IPS DF 4.7 (cell line): ENCODE data around the gene RABEP2.
"Not testable (repeated sequence)": the region's sequence is repeated elsewhere in the genome, so short reads cannot be mapped to it uniquely, and the experiment has no call there.

Experiments used
- DNase-seq: peaks from one replicate; pipeline ENCODE4 v3.0.0-alpha.2; 2013; ENCODE audit warnings: low spot score; ENCODE audit errors: extremely low read depth

Gene RABEP2

DNA sequence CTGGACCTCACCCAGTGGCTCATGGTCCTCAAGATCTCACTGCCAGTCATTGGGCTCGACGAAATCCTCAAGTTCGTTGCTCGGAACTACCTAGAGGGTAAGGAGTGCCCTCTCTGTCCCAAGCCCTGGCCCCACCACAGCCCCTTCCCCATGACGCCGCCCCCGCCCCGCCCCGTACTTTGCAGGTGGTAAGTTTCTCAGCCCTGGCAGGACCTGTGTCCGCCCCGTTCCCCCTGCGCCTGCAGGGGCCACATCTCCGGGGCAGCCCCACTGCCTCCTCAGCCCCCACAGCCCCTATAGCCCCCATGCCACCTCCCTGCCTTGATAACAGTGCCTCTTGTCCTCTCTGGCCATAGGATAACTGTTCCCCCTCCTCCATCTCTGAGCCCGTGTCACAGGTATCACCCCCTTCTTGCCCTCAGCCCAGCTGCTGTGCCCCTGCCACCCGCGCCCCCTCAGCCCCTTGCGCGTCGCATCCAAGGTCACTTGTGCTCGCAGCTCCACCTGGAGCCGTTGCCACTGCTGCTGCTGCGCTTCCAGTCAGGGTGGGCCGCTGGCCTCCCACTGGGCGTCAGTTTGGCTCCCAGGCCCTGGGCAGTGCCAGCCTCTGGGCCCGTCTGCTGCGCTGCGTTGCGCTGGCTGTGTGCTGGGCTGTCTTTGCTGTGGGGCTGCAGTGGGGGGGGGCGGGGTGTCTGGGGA is 21.5 kb downstream of the RABEP2 start:
- DNase-seq, result no peak

DNA sequence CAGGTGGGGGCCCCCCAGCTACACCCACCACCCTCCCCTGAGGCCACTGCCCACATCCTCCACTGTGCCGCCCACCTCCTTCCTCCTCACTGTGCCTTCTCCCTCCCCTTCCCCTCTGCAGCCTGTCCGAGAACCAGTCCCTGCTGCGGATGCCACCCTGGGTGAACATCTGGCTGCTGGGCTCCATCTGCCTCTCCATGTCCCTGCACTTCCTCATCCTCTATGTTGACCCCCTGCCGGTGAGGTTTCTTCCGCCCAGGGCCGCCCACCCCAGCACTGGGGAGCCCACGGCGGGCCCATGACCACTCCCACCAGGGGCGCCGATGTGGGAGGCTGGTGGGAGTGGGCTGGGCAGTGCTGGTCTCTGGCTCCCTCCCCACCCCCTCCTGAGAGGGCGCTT is 22.1 kb downstream of the RABEP2 start:
- no peak for DNase-seq

DNA sequence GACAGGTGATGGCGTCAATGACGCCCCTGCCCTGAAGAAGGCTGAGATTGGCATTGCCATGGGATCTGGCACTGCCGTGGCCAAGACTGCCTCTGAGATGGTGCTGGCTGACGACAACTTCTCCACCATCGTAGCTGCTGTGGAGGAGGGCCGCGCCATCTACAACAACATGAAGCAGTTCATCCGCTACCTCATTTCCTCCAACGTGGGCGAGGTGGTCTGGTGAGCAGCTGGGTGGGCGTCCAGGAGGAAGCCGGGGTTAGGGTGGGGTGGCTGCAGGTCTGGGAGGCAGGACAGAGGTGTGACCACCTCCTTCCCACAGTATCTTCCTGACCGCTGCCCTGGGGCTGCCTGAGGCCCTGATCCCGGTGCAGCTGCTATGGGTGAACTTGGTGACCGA is 23.2 kb downstream of the RABEP2 start:
- DNase-seq, result no peak

DNA sequence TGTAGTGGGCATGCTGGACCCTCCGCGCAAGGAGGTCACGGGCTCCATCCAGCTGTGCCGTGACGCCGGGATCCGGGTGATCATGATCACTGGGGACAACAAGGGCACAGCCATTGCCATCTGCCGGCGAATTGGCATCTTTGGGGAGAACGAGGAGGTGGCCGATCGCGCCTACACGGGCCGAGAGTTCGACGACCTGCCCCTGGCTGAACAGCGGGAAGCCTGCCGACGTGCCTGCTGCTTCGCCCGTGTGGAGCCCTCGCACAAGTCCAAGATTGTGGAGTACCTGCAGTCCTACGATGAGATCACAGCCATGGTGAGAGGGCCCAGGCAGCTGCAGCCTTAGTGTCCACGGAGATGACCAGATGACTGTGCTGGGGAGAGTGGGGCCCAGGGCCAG is 24.4 kb downstream of the RABEP2 start:
- no peak for DNase-seq

DNA sequence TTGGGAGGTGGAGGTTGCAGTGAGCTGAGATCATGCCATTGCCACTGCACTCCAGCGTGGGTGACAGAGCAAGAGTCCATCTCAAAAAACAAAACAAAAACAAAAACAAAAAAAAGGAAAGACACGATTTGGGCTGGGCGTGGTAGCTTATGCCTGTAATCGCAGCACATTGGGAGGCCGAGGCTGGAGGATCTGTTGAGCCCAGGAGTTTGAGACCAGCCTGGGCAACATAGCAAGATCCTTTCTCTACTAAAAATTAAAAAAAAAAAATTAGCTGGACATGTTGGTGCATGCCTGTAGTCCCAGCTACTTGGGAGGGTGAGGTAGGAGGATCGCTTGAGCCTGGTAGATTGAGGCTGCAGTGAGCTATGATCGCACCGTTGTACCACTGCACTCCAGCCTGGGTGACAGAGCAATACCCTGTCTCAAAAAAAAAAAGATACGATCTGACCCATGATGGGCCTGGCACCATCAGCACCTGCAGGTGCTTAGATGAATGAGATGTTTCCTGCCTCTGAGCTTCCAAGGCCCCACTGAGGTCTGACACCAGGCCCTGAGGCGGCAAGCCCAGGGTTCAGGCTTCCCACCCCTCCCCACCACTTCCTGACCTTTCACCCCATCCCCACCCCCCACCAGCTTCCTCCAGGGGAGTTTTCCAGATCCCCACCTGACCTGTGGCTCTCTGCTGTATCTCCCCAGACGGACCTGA is 25.0 kb downstream of the RABEP2 start:
- DNase-seq, result no peak

DNA sequence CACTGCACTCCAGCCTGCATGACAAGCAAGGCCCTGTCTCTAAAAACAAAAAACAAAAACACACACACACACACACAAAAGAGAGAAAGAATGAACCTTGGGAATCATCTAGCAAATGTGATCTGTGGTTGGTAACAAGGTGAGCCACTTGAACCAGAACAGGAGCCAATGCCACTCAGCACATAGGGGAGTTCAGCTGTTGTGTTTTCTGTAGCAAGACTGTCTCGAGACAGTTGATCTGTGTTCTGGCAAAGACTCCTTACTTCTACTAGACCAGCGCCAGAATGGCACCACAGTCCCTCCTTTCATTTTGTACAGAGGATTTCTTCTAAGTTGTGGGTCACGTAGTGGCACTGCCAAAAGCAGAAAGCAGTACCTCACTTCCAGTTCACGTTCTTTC is 26.1 kb downstream of the RABEP2 start:
- DNase-seq, result no peak

DNA sequence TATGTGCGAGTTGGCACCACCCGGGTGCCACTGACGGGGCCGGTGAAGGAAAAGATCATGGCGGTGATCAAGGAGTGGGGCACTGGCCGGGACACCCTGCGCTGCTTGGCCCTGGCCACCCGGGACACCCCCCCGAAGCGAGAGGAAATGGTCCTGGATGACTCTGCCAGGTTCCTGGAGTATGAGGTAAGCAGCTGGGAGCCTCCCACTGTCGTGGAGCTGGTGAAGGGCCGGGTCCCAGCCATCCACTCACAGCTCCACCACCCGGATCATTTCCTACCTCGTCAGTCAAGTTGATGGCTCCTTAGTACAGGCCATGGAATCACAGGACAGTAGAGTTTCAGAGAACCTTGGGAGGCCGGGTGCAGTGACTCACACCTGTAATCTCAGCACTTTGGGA is 26.8 kb downstream of the RABEP2 start:
- no peak for DNase-seq

DNA sequence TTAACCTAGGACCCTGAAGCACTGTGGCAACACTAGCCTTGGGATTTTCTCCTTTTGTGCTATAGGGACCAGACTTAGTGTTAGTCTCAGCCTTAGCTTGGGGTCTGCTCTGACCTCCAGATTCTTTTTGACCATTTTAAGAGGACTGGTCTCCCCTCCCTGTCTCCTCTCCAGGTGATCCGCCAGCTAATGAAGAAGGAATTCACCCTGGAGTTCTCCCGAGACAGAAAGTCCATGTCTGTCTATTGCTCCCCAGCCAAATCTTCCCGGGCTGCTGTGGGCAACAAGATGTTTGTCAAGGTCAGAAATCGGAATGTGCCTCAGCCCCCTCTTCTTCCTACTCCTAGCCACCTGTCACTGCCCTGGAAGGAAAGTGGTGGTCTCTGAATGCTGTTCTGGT is 27.2 kb downstream of the RABEP2 start:
- DNase-seq, result no peak

DNA sequence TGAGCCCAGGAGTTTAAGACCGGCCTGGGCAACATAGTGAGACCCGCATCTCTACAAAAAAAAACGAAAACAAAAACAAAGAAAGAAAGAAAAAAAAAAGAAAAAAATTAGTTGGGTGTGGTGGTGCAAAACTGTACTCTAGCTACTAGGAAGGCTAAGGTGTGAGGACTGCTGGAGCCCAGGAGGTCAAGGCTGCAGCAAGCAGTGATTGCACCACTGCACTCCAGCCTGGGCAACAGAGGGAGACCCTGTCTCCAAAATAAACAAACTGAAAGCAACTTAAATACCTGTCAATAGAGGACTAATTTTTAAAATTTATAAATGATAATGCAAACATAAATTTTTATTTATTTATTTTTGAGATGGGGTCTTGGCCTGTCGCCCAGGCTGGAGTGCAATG is 29.4 kb downstream of the RABEP2 start:
- no peak for DNase-seq

DNA sequence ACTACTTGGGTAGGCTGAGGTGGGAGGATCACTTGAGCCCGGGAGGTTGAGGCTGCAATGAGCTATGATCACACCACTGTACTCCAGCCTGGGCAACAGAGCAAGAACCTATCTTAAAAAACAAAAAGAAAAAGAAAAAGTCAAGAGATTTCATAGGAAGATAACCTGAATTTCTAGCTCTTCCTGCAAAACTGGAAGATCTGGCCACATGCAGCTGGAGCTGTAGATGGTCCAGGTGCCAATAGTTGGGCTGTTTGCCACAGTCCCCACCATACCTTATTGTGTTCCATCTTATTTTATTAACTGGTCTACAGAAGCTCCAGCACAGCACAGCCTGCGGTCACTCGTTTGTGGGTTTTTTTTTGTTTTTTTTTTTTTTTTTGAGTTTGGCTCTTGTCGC is 31.7 kb downstream of the RABEP2 start:
- no peak for DNase-seq

DNA sequence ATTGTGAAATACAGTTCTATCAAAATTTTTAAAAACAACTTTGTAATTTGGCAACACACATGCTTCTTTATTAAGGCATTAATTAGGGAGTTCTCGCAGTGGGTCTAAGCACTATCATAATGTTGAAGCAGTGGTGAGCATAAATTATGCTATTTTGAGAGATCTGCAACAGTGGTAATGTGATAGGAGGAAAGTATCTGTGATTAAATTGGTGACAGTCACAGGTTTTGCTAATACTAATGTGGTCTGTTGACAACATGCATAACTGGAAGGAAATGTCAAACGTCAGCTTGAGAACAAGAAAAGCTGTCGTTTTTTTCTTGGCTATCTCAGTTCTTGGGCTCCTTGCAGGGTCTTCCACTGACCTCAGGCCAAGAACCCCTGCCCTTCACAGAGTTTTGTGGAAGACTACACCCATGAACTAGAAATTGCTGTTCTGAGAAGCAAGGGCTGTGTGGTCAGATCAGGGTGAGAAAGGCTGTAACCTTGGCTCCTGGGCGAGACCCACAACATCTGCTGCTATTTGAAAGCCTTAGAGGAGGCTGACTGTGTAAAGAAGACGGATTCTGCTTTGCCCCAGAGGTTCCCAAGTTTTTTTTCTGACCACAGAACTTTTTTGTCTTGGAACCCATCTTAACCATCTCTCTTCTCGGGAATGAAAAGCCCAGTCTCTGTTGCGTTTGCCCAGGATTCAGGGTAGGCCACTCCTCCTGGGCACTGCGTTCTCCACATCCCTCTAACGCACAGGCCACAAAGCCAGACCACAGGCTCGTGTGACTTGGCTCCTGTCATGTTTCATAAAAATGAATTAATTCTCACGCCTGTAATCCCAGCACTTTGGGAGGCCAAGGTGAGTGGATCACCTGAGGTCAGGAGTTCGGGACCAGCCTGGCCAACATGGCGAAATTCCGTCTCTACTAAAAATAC is 32.8 kb downstream of the RABEP2 start:
- DNase-seq, result no peak

DNA sequence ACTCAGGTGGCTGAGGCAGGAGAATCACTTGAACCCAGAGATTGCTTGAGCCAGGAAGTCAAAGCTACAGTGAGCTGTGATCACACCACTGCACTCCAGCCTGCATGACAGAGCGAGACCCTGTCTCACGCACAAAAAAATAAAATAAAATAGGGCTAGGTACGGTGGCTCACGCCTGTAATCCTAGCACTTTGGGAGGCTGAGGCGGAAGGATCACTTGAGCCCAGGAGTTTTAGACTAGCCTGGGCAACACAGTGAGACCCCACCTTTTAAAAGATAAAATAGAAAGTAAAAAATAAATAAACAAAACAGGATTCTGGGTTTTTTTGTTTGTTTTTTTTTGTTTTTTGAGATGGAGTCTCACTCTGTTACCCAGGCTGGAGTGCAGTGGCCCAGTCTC is 34.7 kb downstream of the RABEP2 start:
- DNase-seq, result not testable (repeated sequence)

DNA sequence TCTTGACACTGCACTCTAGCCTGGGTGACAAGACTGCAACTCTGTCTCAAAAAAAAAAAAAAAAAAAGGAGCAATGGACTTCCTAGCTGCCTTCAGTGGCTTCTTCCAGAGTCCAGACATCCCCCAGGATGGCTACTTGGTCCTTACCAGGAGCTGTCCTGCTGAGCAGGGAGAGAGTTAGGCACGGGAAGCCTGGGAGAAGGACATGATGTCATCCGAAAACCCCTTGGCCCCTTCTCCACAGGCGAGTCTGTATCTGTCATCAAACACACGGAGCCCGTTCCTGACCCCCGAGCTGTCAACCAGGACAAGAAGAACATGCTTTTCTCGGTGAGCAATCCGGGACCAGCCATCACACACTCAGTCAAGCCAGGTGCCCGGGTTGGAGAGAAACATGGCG is 38.1 kb downstream of the RABEP2 start:
- no peak for DNase-seq

DNA sequence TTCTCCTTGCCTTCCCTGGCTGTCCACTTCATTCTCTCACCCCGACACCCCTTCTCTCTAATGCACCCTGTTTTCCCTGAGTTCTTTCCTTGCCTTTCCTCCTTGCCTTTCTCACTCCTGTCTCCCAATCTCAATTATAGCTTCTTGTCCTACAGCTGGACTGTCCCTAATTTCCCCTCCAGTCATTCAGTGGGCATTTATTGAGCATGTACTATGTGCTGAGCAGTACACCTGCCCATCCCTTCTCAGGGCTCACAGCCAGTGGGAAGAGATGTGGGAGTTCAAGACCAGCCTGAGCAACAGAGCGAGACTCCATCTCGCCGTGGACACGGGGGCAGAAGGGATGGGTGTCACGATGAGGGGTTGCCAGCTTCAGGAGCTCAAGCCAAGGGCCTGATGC is 41.0 kb downstream of the RABEP2 start:
- no peak for DNase-seq

DNA sequence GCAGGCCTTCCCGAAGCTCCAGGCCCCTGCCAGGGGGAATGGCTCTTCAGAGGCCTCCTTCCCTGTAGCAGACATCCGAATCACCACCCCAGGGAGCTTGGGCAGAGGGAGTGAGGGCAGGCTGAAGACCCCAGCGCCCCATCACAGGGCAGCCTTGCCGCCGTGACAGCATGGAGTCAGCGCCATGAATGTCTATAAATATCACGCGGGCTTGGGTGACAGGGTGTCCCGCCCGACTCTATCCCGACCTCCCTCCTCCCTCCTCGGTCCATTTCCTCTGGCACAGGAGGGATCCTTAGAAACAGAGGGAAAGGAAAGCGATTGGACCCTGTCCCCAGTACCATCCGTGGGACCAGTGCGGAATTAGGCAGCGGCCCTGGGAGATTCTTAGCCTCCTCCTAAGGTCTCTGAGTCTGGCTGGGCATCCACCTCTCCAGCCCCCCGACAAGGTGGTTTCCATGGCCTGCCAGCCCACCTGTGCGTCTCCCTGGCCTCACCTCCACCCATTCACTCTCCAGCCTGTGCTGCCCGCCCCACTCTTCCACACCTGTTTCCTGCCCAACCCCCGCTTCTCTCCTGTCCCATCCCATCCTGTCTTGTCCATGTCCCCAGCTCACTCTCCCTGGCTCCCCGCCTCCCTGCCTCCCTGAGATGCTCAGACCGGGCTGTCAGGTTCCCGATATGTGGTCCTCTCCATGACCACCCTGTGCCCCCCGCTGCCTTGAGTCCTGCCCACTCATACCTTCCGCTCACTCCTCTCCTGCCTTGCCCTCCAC is 41.6 kb downstream of the RABEP2 start:
- no peak for DNase-seq

DNA sequence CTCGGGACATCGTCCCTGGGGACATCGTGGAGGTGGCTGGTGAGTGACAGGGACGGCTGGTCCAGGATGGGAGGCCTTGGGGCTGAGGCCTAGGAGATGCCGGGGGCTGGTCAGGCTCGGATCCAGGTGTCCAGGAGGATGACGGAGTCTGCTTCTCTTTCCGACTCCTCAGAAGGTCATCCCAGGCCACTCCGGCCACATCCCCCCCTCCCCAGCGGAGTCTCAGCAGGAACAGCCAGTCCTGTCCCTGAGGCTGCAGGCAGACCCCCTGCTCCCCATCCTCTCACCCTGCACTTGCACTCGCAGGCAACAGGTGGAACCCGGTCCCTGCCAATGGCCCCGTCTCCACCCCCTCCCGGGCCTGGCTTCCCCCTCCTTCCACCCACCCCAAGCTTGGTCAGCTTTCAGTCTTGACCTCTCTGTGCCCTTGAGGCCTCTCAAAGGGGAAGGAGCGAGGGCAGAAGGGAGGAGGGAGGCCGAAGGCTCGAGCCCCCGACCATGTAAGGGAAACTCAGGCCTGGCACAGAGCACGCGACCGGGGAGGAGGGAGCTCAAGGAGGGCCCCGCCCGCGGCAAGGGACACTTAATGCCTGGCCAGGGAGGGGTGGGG is 42.4 kb downstream of the RABEP2 start:
- no peak for DNase-seq

DNA sequence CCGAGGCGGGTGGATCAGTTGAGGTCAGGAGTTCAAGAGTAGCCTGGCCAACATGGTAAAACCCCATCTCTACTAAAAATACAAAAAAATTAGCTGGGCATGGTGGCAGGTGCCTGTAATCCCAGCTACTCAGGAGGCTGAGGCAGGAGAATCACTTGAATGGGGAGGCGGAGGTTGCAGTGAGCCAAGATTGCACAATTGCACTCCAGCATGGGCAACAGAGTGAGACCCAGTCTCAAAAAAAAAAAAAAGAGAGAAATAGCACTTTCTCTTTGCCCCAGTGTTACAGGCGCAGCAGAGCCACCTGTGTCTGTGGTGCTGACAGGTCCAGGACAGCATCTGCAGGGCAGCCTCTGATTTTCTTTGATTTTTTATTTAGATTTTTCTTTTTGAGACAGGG is 43.5 kb downstream of the RABEP2 start:
- not testable (repeated sequence) for DNase-seq

DNA sequence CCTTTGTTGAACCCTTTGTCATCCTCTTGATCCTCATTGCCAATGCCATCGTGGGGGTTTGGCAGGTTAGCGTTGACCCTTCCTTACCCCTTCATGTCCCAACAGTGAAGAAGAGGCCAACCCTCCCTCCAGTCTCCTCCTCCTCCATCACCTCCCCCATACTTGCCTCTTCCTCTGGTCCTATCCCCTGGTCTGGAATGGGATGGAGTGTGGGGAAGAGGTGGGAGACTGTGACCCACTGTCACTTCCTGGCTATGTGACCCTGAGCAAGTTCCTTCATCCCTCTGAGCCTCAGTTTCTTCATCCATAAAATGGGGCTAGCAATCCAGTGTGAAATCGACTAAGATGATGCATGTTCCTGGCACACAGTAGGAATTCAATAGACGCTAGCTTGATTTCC is 44.1 kb downstream of the RABEP2 start:
- DNase-seq, result no peak

DNA sequence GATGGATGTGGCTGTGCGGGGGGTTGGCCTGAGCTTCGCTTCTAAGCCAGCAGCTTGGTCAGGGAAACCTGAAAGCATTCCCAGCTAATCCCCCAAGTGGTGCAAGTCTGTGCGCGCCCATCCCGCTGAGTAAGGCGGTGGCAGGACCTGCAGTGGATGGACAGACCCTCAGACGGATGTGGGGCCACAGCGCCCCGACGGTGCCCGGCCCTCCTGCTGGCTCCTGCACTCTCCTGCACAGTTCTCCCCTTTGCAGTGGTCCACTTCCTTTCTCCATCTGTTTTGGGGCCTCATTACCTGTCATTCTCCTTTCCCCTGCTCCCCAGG is 44.5 kb downstream of the RABEP2 start:
- no peak for DNase-seq

DNA sequence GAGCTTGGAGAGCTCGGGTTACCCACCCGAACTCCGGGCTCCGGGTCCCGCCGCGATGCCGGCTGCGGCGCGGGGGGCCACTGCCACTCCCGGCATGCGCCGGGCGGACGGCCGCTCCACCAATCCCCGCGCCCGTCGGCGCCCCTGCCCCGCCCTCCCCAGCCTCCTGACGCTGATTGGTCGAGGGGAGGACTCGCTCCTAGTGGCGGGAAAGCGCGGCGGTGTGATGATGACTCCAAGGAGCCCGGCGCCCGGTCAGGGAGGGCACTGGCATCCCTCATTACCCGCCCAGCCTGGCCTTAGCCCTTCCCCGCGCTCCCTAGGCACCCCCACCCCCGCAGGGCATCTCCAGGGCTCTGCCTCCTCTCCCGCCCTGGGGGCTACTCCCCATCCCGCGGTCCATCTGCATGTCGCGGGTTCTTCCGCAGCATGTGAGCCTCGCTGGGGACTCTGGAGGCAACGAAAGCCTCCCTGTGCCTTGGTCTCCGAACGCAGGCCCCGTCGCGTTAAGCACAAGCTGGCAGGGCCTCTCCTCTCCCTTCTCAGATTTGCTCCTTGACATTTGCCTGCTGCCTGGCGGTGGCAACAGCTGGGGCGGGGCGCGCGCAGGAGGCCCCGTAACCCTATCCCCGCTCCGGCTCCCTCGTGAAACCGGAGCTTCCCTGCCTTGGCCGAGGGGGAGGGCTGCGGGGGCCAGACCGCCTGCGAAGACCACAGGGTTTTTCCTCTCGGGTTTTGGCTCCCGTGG is 45.0 kb downstream of the RABEP2 start:
- no peak for DNase-seq
